ENCODE results near the gene SIGMAR1.

The SIGMAR1 gene

GRCh38 chr9:34685591-34685990, 48.0 kb upstream of the SIGMAR1 start:
- TF ChIP-seq RAD21 (IDR thresholded peaks at IDR 0.05; ENCODE audit: low read depth) (no peak), YY1 (IDR thresholded peaks at IDR 0.05; ENCODE audit: low read depth) (no peak), TCF12 (IDR thresholded peaks at IDR 0.05; ENCODE audit: low read depth) (no peak), MAX (IDR thresholded peaks at IDR 0.05) (no peak), EP300 (IDR thresholded peaks at IDR 0.05; ENCODE audit: borderline replicate concordance) (no peak), TAF1 (IDR thresholded peaks at IDR 0.05; ENCODE audit: low read depth) (no peak), CEBPB (IDR thresholded peaks at IDR 0.05) (no peak), TEAD4 (IDR thresholded peaks at IDR 0.05) (no peak), ZBTB7A (IDR thresholded peaks at IDR 0.05; ENCODE audit: low read depth) (no peak), USF1 (IDR thresholded peaks at IDR 0.05) (no peak), REST (IDR thresholded peaks at IDR 0.05; ENCODE audit: low read depth) (no peak), FOXM1 (IDR thresholded peaks at IDR 0.05; ENCODE audit: borderline replicate concordance, low read depth) (no peak)

GRCh38 chr9:34684816-34685215, 47.2 kb upstream of the SIGMAR1 start:
- no peak for TF ChIP-seq FOXM1 (IDR thresholded peaks at IDR 0.05; ENCODE audit: borderline replicate concordance, low read depth)
- no peak for TF ChIP-seq TAF1 (IDR thresholded peaks at IDR 0.05; ENCODE audit: low read depth)
- no peak for TF ChIP-seq EP300 (IDR thresholded peaks at IDR 0.05; ENCODE audit: borderline replicate concordance)
- TF ChIP-seq TCF12 (IDR thresholded peaks at IDR 0.05; ENCODE audit: low read depth) = no peak
- TF ChIP-seq NFIC (IDR thresholded peaks at IDR 0.05) = no peak
- no peak for TF ChIP-seq TEAD4 (IDR thresholded peaks at IDR 0.05)
- TF ChIP-seq REST (IDR thresholded peaks at IDR 0.05; ENCODE audit: low read depth) = no peak
- no peak for TF ChIP-seq YY1 (IDR thresholded peaks at IDR 0.05; ENCODE audit: low read depth)
- TF ChIP-seq EGR1 (IDR thresholded peaks at IDR 0.05) = no peak
- no peak for TF ChIP-seq USF1 (IDR thresholded peaks at IDR 0.05)
- no peak for TF ChIP-seq MAX (IDR thresholded peaks at IDR 0.05)
- no peak for TF ChIP-seq CREB1 (IDR thresholded peaks at IDR 0.05; ENCODE audit: low read depth)
- no peak for TF ChIP-seq ZBTB7A (IDR thresholded peaks at IDR 0.05; ENCODE audit: low read depth)
- no peak for TF ChIP-seq RAD21 (IDR thresholded peaks at IDR 0.05; ENCODE audit: low read depth)
- TF ChIP-seq CEBPB (IDR thresholded peaks at IDR 0.05) = no peak

- TF ChIP-seq REST (IDR thresholded peaks at IDR 0.05; ENCODE audit: low read depth) (no peak), FOXM1 (IDR thresholded peaks at IDR 0.05; ENCODE audit: borderline replicate concordance, low read depth) (no peak), EP300 (IDR thresholded peaks at IDR 0.05; ENCODE audit: borderline replicate concordance) (no peak), CEBPB (IDR thresholded peaks at IDR 0.05) (no peak), TCF12 (IDR thresholded peaks at IDR 0.05; ENCODE audit: low read depth) (no peak)
Observed at GRCh38 chr9:34684145-34684544, 46.6 kb upstream of the SIGMAR1 start.

- no peak for TF ChIP-seq TCF12 (IDR thresholded peaks at IDR 0.05; ENCODE audit: low read depth)
- TF ChIP-seq TEAD4 (IDR thresholded peaks at IDR 0.05) = no peak
- TF ChIP-seq TAF1 (IDR thresholded peaks at IDR 0.05; ENCODE audit: low read depth) = no peak
- no peak for TF ChIP-seq REST (IDR thresholded peaks at IDR 0.05; ENCODE audit: low read depth)
- no peak for TF ChIP-seq USF1 (IDR thresholded peaks at IDR 0.05)
- TF ChIP-seq ZBTB7A (IDR thresholded peaks at IDR 0.05; ENCODE audit: low read depth) = no peak
- TF ChIP-seq EGR1 (IDR thresholded peaks at IDR 0.05) = no peak
- no peak for TF ChIP-seq CEBPB (IDR thresholded peaks at IDR 0.05)
- no peak for TF ChIP-seq EP300 (IDR thresholded peaks at IDR 0.05; ENCODE audit: borderline replicate concordance)
- TF ChIP-seq FOXM1 (IDR thresholded peaks at IDR 0.05; ENCODE audit: borderline replicate concordance, low read depth) = no peak
- TF ChIP-seq CREB1 (IDR thresholded peaks at IDR 0.05; ENCODE audit: low read depth) = no peak
- no peak for TF ChIP-seq YY1 (IDR thresholded peaks at IDR 0.05; ENCODE audit: low read depth)
- no peak for TF ChIP-seq MAX (IDR thresholded peaks at IDR 0.05)
- no peak for TF ChIP-seq RAD21 (IDR thresholded peaks at IDR 0.05; ENCODE audit: low read depth)
- no peak for TF ChIP-seq NFIC (IDR thresholded peaks at IDR 0.05)
Observed at GRCh38 chr9:34675869-34676268, 38.3 kb upstream of the SIGMAR1 start.
